Progenitor cell of endocrine pancreas (in vitro differentiated cells): Measurements from ENCODE around the gene KCNQ1. TPM values are rescaled to one million over a fixed set of nuclear protein-coding genes. Genes with fewer than 3 reads are reported as not detected.
A peak's percentile ranks its signal among the peaks of the same experiment; 100 is the strongest.

ENCODE experiments used
- DNase-seq: peaks from one replicate; pipeline ENCODE4 v3.0.0; 2021; ENCODE audit warnings: low spot score; ENCODE audit not compliant: unreplicated experiment
- H3K27ac Mint-ChIP-seq: 2 replicates; pipeline ENCODE4 v1.8.0; 2021; ENCODE audit warnings: mild to moderate bottlenecking, moderate library complexity, mixed read lengths
- H3K27me3 Mint-ChIP-seq: 2 replicates; pipeline ENCODE4 v1.8.0; 2021; ENCODE audit warnings: mixed read lengths
- H3K36me3 Mint-ChIP-seq: 2 replicates; pipeline ENCODE4 v1.8.0; 2022; ENCODE audit warnings: mixed read lengths; ENCODE audit not compliant: insufficient read depth
- H3K4me1 Mint-ChIP-seq: 2 replicates; pipeline ENCODE4 v1.8.0; 2021; ENCODE audit warnings: low read depth, mixed read lengths
- H3K4me3 Mint-ChIP-seq: 2 replicates; pipeline ENCODE4 v1.8.0; 2021; ENCODE audit warnings: low read depth, mild to moderate bottlenecking, moderate library complexity, mixed read lengths
- H3K9me3 Mint-ChIP-seq: 2 replicates; pipeline ENCODE4 v1.8.0; 2021; ENCODE audit warnings: low read depth, mixed read lengths
- total RNA-seq: library from RNA; stranded (reverse); gene quantifications from 2 replicates; pipeline ENCODE4 v1.2.1, GENCODE V29; 2021
- TF ChIP-seq, protein P1 (sequence below): fragments of 200-600 bp; sonication (generic); IDR thresholded peaks from one replicate; pipeline ENCODE4 v1.5.0; 2021; ENCODE audit warnings: antibody characterized with exemption, mild to moderate bottlenecking; ENCODE audit not compliant: unreplicated experiment

Gene KCNQ1
- total RNA-seq, 1 donor from 2014 or later = 3.3 TPM

- TF ChIP-seq, protein P1, sequence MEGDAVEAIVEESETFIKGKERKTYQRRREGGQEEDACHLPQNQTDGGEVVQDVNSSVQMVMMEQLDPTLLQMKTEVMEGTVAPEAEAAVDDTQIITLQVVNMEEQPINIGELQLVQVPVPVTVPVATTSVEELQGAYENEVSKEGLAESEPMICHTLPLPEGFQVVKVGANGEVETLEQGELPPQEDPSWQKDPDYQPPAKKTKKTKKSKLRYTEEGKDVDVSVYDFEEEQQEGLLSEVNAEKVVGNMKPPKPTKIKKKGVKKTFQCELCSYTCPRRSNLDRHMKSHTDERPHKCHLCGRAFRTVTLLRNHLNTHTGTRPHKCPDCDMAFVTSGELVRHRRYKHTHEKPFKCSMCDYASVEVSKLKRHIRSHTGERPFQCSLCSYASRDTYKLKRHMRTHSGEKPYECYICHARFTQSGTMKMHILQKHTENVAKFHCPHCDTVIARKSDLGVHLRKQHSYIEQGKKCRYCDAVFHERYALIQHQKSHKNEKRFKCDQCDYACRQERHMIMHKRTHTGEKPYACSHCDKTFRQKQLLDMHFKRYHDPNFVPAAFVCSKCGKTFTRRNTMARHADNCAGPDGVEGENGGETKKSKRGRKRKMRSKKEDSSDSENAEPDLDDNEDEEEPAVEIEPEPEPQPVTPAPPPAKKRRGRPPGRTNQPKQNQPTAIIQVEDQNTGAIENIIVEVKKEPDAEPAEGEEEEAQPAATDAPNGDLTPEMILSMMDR = no peak
- Mint-ChIP-seq H3K27me3 (no peaks in the 10 kb centered on the region), H3K27ac (peak overlapping the region; percentile 30), H3K9me3 (peaks cover 56% of the 10 kb centered on the region), H3K4me1 (no peaks in the 10 kb centered on the region), H3K36me3 (peaks cover 51% of the 10 kb centered on the region), H3K4me3 (no peak overlapping the region)
- DNase-seq = no peak
Observed at GRCh38 chr11:2641623-2642022, 196.8 kb downstream of the KCNQ1 start.

DNA sequence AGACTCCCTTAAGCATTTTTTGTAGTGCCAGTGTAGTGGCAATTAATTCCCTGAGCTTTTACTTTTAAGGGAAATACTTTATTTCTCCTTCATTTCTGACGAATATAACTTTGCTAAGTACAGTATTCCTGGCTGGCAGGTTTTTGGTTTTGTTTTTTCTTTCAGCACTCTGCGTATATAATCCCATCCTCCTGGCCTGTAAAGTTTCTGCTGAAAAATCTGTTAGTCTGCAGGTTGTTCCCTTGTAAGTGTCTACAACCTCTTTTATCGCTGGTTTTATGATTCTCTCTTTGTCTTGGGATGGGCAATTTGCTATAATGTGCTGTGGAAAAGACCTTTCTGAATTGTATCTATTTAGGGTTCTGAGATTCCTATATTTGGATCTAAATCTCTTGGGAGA lies 198.9 kb downstream of the KCNQ1 start:
- TF ChIP-seq, protein P1 = no peak
- H3K27me3 Mint-ChIP-seq = no peaks in the 10 kb centered on the region
- no peak overlapping the region for H3K4me3 Mint-ChIP-seq
- peaks cover 54% of the 10 kb centered on the region for H3K36me3 Mint-ChIP-seq
- no peak for DNase-seq
- H3K27ac Mint-ChIP-seq = peak overlapping the region; percentile 76
- peaks cover 58% of the 10 kb centered on the region for H3K9me3 Mint-ChIP-seq
- no peaks in the 10 kb centered on the region for H3K4me1 Mint-ChIP-seq

DNA sequence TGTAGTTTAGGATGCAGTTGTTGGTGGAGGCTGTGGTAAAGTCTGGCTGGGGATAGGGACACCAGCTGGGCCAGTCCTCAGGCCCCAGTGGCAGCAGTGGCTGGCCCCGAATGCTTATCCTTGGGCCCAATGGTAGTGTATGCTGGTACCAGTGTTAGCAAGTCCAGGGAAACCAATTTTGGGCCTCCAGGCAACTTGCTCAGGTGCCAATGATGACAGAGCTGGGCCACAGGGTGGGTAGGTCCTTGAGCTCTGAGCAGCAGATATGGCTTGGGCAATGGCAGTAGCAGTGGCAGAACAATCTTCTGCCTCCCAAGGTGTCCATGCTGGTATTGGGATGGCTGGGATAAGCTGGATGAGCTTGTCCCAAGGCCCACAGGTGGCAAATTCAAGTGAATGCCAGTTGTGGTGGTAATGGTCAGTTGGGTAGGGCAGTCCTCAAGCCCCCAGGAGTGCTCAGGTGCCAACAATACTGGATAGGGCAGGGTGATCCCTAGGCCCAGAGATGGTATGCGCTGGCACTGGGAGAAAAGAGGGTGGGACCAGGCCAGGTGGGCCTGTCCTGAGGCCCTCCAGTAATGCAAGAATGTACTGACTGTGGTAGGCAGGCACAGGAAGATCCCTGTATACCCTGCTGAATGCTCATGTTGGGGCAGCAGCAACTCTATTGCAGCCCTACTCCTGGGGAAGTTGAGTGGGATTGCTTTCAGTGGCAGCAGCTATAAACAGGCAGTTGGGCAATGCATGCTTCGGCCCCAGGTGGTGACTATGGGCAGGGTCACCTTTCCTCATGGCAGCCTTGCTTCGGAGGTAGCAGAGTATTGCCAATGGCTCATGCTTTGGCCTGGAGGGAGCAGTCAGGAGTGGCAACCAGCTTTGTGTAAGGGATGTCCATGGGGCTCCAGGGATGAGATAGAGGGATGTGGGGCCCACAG lies 200.3 kb downstream of the KCNQ1 start:
- Mint-ChIP-seq H3K4me1 (no peaks in the 10 kb centered on the region), H3K27ac (peak overlapping the region; percentile 91), H3K27me3 (no peaks in the 10 kb centered on the region), H3K4me3 (no peak overlapping the region), H3K9me3 (peaks cover 64% of the 10 kb centered on the region), H3K36me3 (peaks cover 57% of the 10 kb centered on the region)
- TF ChIP-seq, protein P1 = no peak
- no peak for DNase-seq

DNA sequence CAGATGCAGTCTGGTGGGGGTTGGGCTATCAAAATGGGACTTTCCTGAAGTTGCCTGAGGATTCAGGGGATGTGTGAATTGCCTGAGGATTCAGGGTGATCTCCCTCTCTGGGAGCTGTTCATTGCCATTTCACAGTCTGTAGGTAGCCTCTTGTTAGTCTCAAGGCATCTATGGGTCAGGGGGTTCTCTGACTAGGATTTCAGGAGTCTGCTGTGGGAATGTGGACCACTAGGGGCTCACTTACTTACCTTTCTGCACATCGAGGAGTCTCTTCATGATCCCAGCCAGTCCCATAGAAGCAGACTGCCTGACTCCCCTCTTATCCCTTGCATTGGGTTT lies 200.9 kb downstream of the KCNQ1 start:
- H3K4me1 Mint-ChIP-seq = no peaks in the 10 kb centered on the region
- TF ChIP-seq, protein P1 = no peak
- peak overlapping the region; percentile 91 for H3K27ac Mint-ChIP-seq
- no peaks in the 10 kb centered on the region for H3K27me3 Mint-ChIP-seq
- peaks cover 62% of the 10 kb centered on the region for H3K9me3 Mint-ChIP-seq
- peaks cover 57% of the 10 kb centered on the region for H3K36me3 Mint-ChIP-seq
- no peak for DNase-seq
- no peak overlapping the region for H3K4me3 Mint-ChIP-seq

DNA sequence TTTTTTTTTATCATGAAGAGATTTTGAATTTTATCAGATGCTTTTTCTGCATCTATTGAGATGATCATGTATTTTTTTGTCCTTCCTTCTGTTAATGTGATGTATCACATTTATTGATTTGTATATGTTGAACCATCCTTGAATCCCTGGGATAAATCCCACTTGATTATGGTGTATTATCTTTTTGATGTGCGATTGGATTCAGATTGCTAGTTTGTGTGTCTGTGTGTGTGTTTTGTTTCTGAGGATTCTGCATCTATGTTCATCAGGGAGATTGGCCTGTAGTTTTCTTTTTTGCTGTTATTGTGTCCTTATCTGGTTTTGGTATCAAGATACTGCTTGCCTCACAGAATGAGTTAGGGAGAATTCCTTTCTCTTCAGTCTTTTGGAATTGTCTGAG lies 202.4 kb downstream of the KCNQ1 start:
- H3K4me3 Mint-ChIP-seq = no peak overlapping the region
- peak overlapping the region; percentile 91 for H3K27ac Mint-ChIP-seq
- peaks cover 58% of the 10 kb centered on the region for H3K36me3 Mint-ChIP-seq
- H3K27me3 Mint-ChIP-seq = no peaks in the 10 kb centered on the region
- DNase-seq = no peak
- peaks cover 58% of the 10 kb centered on the region for H3K9me3 Mint-ChIP-seq
- TF ChIP-seq, protein P1 = no peak
- no peaks in the 10 kb centered on the region for H3K4me1 Mint-ChIP-seq
